ENCODE data around the gene NELFB.
"Not testable (repeated sequence)": the region's sequence is repeated elsewhere in the genome, so short reads cannot be mapped to it uniquely, and the experiment has no call there.

Gene NELFB

GRCh38 chr9:137234758-137235423, 20.2 kb upstream of the NELFB start:
- no peak for DNase-seq

- no peak for DNase-seq
Observed at GRCh38 chr9:137235424-137236237, 19.5 kb upstream of the NELFB start.

GRCh38 chr9:137236238-137236935, 18.7 kb upstream of the NELFB start:
- DNase-seq: peak; percentile 94

- DNase-seq: no peak
Observed at GRCh38 chr9:137236936-137237421, 18.1 kb upstream of the NELFB start.

GRCh38 chr9:137237759-137238726, 17.1 kb upstream of the NELFB start:
- no peak for DNase-seq

- not testable (repeated sequence) for DNase-seq
Observed at GRCh38 chr9:137239541-137240200, 15.5 kb upstream of the NELFB start.

- peak; percentile 72 for DNase-seq
Observed at GRCh38 chr9:137240318-137240840, 14.7 kb upstream of the NELFB start.

- DNase-seq: peak; percentile 97
Observed at GRCh38 chr9:137240841-137241489, 14.2 kb upstream of the NELFB start, which contains the start of gene TUBB4B. TUBB4B (plus strand) TSS chr9:137241287; CDS start chr9:137241361, 74 bp downstream.

- peak; percentile 84 for DNase-seq
Observed at GRCh38 chr9:137241490-137242268, 13.4 kb upstream of the NELFB start.

- no peak for DNase-seq
Observed at GRCh38 chr9:137242269-137243203, 12.6 kb upstream of the NELFB start.

GRCh38 chr9:137243266-137243625, 11.9 kb upstream of the NELFB start:
- DNase-seq: not testable (repeated sequence)

- DNase-seq: no peak
Observed at GRCh38 chr9:137243626-137244485, 11.3 kb upstream of the NELFB start.

GRCh38 chr9:137244486-137245449, 10.4 kb upstream of the NELFB start:
- DNase-seq: no peak

- DNase-seq: no peak
Observed at GRCh38 chr9:137245450-137246421, 9.4 kb upstream of the NELFB start.

Measured in CD4-positive, alpha-beta T cell treated with Interleukin-6 for 4 hours (primary cell).